ENCODE measurements around the gene SPOUT1.
"Not testable (repeated sequence)": the region's sequence is repeated elsewhere in the genome, so short reads cannot be mapped to it uniquely, and the experiment has no call there.

SPOUT1 gene, protein sequence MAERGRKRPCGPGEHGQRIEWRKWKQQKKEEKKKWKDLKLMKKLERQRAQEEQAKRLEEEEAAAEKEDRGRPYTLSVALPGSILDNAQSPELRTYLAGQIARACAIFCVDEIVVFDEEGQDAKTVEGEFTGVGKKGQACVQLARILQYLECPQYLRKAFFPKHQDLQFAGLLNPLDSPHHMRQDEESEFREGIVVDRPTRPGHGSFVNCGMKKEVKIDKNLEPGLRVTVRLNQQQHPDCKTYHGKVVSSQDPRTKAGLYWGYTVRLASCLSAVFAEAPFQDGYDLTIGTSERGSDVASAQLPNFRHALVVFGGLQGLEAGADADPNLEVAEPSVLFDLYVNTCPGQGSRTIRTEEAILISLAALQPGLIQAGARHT

DNA sequence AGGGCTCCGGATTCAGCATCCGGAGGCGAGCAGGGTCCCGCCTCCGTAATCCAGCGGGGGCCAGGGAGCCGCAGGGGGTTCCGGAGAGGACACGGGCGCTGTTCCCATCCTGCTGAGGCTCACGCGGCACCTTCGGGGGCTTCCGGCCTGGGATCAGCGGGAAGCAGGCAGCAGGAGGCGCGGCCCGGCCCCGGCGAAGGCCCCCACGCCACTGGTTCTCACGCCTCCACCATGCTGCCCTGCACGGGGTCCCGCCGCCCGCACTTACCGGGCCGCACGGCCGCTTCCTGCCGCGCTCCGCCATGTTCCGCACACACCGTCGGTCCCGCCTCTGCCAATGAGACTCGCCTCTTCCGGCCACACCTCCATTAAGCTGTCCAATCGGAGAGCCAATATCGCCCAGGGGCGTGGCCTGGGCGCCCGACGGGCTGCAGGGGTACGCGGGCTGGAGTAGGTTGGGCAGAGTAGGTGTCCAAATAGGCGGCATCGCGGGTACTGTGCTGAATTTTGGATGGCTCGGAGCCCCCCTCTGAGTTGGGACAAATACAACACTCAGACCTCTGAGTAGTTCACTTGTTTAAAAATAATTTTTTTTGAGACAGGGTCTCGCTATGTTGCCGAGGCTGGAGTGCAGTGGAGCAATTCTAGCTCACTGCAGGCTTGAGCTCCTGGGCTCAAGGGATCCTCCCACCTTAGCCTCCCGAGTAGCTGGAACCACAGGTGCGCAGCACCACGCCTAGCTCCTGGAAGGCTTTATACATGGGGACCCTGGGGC, at the start of gene SPOUT1:
TSS of gene SPOUT1 (minus strand) at position 318 of the 775 bp plus-strand sequence. CDS start at position 304, 14 bp downstream.
- DNase-seq = peak; percentile 74 to 89

GRCh38 chr9:128877852-128878251, 48.3 kb upstream of the SPOUT1 start:
- DNase-seq = no peak

DNA sequence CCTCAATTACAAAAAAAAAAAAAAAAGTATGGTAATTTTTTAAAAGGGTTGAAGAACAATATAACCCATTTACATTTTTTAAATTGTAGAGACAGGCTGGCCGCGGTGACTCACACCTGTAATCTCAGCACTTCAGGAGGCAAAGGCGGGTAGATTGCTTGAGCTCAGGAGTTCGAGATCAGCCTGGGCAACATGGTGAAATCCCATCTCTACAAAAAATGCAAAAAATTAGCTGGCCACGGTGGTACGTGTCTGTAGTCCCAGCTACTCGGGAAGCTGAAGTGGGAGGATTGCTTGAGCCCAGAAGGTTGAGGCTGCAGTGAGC, 41.3 kb upstream of the SPOUT1 start:
- not testable (repeated sequence) for DNase-seq

GRCh38 chr9:128870128-128870940, 40.7 kb upstream of the SPOUT1 start:
- no peak for DNase-seq

GRCh38 chr9:128863647-128864046, 34.1 kb upstream of the SPOUT1 start:
- DNase-seq = peak; percentile 4 to 40

DNA sequence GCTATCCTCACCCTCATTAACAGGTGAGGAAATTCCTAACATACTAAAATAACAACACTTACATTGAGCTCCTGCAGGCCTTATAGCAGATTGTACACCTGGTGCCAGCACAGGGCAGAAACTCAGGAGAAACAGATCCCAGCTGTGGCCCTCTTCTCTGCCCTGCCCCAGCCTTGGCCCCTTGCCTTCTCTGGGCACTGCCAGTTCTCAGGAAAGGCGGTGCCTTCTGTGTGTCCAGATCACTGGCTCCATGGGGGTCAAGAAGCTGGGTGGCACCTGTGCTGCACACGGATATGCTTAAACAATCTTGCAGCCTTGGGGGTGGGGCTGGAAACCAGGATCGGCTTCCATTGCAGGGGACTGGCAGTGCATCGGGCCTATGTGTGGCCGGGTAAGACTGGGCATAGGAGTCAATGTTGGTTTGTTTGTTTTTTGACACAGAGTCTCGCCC, 32.8 kb upstream of the SPOUT1 start:
- no peak for DNase-seq

DNA sequence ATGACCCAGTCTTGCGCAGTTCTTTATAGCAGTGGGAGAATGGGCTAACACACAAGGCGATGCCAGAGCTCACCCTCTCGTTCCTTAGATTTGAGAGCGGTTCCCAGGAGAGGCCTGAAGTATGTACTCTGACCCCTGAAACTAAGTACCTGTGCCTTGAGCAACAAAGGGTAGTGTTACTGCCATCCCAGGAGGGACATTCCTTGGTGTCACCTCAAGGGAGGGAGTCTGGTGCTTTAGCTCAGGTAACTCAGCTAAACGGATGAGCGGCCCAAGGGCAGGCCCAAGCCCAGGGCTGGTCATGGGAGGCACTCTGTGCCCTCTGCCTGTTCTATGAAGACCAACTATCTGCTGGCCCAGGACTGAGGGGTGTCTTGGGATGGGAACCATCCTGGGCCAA, 31.9 kb upstream of the SPOUT1 start:
- no peak for DNase-seq

DNA sequence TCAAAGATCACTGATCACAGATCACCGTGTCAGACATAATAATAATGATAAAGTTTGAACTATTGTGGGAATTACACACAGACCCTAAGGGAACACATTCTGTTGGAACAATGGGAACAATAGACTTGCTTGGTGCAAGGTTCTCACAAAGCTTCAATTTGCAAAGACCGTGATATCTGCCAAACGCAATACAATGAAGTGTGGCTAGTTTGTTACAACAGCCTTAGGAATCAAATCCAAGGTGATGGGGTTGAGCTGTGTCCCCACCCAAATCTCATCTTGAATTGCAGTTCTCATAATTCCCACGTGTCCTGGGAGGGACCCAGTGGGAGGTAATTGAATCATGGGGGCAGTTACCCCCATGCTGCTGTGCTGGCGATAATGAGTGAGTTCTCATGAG, 31.3 kb upstream of the SPOUT1 start:
- DNase-seq = no peak

DNA sequence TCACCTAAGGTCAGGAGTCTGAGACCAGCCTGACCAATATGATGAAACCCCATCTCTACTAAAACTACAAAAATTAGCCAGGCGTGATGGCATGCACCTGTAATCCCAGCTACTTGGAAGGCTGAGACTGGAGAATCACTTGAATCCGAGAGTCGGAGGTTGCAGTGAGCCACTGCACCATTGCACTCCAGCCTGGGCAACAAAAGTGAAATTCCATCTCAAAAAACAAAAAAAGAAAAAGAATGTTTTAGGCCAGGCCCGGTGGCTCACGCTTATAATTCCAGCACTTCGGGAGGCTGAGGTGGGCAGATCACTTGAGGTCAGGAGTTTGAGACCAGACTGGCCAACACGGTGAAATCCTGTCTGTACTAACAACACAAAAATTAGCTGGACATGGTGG, 28.9 kb upstream of the SPOUT1 start:
- not testable (repeated sequence) for DNase-seq

- not testable (repeated sequence) for DNase-seq
Measured at GRCh38 chr9:128854454-128854853, 24.9 kb upstream of the SPOUT1 start.

DNA sequence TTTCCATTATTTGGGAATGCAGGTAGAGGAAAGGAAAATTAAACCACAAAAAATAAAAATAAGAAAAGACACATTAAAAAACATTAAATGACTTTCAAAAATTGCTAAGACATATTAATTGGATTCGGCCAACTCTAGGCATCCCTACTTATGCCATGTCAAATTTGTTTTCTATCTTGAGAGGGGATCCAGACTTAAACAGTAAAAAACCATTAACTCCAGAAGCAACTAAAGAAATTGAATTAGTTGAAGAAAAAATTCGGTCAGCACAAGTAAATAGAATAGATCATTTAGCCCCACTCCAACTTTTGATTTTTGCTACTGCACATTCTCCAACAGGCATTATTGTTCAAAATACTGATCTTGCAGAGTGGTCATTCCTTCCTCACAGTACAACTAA, 23.1 kb upstream of the SPOUT1 start:
- DNase-seq = not testable (repeated sequence)

GRCh38 chr9:128851779-128852600, 22.4 kb upstream of the SPOUT1 start:
- DNase-seq = peak in 1 of 2 experiments; percentile 24

DNA sequence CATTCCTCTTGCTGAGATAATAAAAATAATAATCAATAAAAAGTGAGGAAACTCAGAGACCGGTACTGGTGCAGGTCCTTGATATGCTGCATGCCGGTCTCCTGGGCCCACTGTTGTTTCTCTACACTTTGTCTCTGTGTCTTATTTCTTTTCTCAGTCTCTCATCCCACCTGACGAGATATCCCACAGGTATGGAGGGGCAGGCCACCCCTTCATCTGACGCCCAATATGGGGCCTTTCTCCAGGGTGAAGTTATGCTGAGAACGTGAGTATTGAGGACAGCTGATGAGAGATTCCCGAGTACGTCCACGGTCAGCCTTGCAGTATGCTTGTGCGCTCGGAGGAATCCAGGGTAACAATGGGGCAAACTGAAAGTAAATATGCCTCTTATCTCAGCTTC, 21.4 kb upstream of the SPOUT1 start:
- not testable (repeated sequence) for DNase-seq

- no peak for DNase-seq
Measured at GRCh38 chr9:128847803-128848202, 18.2 kb upstream of the SPOUT1 start.

GRCh38 chr9:128846680-128847030, 17.1 kb upstream of the SPOUT1 start:
- no peak for DNase-seq

DNA sequence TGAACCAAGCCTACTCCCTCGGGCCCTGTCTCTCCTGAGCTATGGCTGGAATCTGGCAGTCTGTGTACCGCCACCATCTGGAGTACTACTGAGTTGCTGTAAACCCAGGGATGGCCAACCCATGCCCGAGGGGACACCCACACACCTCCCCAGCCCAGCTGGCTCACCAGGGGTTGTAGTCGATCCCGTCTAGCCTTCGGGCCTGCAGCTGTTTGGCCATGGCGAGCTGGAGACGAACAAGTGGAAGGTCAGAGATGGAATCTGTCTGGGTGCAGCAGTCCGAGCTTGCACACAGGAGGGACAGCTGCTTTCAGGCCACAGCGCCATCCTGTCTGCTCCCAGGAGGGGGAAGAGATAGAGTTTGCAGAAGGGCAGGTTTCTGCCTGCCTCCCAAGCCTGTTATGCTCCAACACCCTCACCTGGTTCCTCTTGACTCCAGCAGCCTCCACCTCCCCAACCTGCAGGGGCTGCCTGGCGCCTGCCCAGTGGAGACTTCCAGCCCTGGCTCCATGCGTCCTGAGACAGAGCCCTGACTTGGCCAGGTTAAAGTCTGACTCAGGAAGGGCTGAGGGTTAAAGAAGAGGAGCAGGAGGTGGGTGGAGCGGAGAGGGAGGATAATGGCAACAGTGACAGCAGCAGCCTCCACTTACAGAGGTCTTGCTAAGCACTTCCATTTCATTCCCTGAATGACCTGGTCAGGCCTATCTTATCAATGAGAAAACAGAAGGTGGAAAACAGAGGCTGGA, 15.8 kb upstream of the SPOUT1 start:
- no peak for DNase-seq

DNA sequence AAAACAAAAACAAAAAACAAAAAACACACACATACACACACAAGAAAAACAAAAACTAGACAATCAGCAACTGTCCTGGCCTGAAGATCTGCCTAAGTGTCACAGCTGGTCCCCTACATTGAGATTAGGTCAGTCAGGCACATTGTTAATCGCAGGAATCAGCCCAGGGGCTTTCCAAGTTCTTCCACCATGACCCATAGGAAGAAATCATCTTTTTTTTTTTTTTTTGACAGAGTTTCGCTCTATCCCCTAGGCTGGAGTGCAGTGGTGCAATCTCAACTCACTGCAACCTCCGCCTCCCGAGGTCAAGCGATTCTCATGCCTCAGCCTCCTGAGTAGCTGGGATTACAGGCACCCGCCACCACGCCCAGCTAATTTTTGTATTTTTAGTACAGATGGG, 13.6 kb upstream of the SPOUT1 start:
- DNase-seq = not testable (repeated sequence)

DNA sequence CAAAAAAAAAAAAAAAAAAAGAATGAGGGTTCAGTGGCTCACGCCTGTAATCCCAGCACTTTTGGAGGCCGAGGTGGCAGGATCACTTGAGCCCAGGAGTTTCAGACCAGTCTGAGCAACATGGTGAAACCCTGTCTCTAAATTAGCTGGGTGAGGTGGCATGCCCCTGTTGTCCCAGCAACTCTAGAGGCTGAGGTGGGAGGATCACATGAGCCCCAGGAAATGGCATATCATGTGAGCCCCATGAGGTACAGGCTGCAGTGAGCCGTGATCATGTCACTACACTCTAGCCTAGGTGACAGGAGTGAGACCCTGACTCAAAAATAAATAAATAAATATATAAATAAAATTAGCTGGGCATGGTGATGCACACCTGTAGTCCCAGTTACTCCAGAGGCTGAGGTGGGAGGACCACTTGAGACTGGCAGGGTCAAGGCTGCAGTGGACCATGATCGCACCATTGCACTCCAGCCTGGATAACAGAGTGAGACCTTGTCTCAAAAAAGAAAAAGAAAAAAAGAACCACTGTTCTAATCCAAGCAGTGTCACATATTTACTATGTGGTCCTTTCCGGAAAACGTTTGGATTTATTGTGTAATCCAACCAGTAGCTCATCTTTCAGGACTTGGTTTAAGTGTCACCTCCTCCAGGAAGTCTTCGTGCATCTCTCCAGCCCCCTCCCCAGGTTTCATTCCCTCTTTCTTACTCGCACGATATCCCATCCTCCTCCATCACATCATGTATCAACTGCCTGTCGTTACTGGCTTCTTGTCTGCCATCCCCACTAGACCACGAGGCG, 12.3 kb upstream of the SPOUT1 start:
- DNase-seq = no peak

DNA sequence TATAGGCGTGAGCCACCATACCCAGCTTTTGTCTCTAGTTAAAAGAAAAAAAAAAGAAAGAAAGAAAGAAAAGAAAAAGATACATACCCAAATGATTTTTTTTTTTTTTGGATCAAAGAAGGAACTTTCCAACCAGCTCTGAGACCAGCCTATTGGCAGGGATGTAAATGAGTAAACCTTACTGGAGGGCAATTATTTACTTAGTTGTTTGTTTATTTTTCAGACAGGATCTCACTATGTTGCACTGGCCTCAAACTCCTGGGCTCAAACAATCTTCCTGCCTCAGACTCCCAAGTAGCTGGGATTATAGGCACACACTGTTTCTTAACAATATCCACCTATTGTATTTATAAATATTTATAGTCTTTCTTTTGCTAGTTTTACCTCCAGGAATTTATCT, 10.9 kb upstream of the SPOUT1 start:
- no peak for DNase-seq

GRCh38 chr9:128838338-128838737, 8.7 kb upstream of the SPOUT1 start:
- DNase-seq = no peak

Measured in NCI-H446 (cell line).